GM21526 (cell line): ENCODE results near the gene HDAC6.

Source experiments
- ATAC-seq: cut with Tn5 transposase; IDR thresholded peaks from one replicate; pipeline ENCODE4 v1.9.1; 2021; ENCODE audit warnings: moderate library complexity; ENCODE audit not compliant: unreplicated experiment, low FRiP score

The HDAC6 gene

DNA sequence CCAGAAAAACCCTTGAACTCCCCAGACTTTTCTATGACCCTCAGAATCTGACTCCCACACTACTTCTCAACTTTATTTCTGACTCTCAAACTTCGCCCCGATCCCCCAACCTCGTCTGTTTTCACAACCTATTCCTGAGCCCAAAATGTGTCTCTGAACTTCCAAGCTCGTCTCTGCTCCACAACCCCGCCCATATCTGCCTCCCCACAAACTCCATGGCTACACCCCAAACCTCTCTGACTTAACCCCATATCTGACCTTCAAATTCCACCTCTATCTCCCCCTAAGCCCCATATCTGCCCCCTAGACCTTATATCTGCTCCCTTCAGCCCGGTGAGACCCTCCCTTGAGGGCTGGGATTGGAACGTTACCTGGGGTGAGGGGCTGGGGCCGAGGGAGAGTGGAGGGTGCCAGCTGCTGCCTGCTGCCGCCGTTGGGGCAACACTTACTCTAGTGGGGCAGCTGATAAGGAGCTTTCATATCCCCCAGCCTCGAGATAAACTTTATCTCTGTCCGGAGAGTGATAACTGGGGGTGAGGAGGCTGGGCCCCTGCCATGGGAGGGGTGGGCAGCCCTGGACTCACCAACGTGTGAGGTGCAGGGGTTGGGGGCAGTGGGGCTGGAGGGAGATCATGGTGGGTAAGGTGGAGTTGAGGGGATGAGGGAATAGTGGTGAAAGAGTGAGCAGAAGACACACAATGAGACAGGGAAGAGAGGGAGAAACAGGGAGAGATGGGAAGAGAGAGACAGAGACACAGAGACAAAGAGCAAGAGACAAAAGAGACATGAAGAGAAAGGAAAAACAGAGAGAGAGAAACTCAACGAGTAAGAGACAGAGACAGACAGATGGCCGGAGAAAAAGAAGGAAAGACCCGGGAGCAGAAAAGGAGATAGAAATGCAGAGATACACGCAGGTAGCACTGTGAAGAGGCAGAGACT is 14.1 kb upstream of the HDAC6 start:
- ATAC-seq, result no peak

DNA sequence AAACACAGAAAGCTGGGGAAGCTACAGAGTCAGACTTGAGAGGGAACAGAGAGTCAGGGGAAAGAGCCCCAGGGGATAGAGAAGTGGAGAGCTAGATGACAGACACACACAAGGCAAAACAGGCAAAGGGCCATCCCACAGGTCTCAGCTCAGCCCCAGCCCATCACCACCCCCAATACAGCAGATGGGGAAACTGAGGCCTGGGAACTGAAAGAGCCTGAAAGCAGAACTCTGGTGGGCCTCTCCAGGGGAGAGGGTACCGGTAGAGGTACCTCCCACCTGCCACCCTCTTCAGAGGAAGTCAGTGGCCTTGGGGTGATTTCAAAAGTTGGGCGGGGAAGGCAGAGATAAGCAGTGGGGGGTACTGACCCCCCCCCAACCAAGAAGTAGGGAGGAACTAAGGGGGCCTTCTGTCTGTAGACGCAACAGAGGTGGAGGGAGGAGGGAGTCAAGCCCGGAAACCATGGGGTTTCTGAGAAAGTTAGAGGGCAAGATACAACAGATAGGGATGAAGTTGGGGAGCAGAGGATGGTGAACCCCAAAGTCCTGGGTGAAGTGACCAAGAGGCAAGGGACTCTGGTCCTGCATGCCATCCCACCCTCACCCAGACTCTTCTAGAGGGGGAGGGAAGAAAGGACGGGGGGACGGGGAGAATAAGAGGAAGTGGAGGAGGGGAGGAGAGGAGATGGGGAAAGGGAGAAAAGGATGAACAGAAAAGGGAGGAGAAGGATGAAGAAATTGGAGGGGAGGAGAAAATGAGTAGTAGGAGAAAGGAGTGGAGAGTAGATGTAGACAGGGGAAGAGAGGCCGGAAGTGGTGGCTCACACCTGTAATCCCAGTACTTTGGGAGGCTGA is 12.3 kb upstream of the HDAC6 start:
- ATAC-seq, result no peak

DNA sequence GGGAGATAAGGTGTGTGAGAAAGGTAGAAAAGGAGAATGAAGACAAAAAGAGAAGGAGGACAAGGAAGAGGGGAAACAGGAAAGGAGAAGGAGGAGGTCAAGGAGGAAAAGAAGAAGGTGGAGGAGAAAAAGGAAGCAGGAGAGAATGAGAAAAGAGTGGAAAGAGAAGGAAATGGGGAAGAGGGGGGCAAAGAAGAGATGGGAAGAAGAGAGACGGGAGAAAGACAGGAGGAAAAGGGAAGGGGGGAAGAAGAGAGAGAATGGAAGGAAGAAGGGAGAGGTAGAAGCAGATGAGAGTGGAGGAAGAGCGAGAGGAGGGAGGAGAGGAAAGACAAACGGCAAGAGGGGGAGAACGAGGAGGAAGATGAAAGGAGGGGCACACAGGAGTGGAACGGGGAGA is 11.4 kb upstream of the HDAC6 start:
- ATAC-seq, result no peak

DNA sequence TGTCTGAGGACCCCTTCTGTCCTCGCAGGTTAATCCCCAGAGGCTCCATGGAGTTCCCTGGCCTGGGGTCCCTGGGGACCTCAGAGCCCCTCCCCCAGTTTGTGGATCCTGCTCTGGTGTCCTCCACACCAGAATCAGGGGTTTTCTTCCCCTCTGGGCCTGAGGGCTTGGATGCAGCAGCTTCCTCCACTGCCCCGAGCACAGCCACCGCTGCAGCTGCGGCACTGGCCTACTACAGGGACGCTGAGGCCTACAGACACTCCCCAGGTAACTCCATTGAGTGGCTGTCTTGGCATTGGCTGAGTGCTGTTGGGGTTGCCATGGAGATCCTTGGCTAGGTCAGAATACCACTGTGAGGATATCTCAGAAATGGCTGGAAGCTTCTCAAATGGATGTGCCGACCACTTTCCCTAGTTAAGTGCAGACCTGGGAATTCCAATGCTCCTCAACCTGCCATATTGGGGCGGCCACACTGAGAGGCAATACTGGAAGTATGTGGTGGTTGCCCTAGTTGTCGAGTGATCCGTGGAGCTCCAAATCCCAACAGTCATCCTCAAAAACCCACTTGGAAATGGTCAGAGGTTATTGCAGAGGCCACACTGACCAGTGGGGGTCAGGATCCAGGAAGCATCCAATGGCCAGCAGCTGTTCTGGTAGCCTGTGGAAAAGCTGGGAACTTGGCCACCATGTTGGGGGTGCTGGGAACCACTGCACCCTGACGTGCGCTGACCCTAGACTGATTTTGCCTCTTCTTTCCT is 10.6 kb upstream of the HDAC6 start:
- ATAC-seq, result no peak

DNA sequence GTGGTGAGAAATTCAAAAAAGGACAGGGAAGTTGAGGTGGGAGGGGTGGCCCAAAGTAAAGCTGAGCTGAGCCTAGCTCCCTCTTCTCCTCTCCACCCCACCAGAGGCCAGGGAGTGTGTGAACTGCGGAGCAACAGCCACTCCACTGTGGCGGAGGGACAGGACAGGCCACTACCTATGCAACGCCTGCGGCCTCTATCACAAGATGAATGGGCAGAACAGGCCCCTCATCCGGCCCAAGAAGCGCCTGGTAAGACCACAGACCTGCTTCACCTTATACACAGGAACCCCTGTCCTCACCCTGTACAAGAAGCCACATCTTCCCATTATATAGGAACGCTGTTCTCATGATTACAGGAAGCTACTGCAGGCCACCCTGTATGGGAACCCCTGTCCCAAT is 9.6 kb upstream of the HDAC6 start:
- no peak for ATAC-seq

DNA sequence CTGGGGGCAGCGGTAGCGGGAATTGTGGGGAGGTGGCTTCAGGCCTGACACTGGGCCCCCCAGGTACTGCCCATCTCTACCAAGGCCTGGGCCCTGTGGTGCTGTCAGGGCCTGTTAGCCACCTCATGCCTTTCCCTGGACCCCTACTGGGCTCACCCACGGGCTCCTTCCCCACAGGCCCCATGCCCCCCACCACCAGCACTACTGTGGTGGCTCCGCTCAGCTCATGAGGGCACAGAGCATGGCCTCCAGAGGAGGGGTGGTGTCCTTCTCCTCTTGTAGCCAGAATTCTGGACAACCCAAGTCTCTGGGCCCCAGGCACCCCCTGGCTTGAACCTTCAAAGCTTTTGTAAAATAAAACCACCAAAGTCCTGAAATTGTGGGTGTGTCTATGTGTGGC is 7.9 kb upstream of the HDAC6 start:
- ATAC-seq, result no peak

DNA sequence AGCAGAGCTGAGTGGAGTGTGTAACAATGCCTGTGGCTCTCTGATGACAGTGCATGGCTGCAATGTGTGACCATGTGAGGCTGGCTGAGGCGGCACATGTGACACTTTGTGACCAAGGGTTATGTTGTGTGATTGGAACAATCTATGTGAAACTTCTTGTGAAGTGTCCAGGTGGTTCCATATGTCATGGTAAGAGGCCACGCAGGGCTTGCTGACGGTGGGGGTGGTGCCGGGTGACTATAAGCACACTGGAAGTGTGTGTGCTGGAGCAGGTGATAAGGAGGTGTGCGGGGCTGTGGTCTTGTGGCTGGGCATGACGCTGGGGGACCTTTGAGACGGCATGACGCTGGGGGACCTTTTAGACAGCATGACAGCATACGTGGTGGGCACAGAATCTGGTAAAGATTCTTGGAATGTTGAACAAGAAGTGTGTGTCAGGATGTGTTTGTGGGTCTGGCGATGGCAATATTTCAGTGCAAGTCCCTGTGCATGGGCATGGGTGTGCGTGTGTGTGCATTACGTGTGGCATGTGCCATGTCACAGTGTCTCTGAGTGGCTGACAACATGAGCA is 7.4 kb upstream of the HDAC6 start:
- ATAC-seq, result no peak

DNA sequence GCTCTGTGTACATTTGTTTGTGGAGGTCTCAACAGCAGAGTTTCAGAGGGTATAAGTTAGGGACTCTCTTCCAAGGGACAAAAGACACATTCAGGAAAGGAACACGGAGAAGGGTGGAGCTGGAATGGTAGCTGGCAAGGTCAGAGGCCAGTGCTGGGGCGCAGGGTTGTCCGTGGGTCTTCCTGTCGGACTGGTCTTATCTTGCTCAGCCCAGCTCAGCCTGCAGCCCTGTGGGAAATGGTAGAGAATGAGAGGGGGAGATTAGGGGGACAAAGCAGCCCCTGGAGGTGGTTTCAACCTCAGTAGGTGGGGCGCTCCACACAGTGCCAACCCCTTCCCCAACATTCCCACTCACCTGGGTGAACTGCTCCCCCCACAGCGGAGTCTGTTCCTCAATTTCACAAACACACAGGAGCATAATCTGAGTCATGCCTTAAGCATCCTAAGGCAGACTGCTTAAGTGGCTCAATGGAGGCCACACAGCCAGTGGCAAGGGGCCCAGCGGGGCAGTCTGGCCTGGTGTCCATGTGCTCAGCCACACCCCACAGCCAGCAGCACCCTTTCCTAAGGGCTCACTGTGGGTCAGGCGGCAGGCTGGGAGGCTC is 6.9 kb upstream of the HDAC6 start:
- no peak for ATAC-seq

DNA sequence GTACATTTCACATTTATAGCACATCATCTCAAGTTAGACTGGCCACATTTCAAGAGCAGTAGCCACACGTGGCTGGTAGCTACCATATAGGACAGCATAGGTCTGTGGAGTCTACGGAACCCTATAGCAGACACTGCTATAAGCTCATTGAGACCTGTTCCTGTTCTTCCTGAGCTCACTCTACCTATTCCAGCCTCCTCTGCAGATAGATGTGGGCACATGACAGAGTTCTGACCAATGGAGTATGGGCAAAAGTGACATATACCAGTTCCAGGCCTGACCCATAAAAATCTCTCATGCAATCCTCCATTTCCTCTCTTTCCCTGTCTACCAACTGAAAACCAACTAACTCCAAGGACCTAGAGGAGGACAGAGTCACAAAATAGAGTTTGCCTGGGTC is 3.5 kb upstream of the HDAC6 start:
- no peak for ATAC-seq

DNA sequence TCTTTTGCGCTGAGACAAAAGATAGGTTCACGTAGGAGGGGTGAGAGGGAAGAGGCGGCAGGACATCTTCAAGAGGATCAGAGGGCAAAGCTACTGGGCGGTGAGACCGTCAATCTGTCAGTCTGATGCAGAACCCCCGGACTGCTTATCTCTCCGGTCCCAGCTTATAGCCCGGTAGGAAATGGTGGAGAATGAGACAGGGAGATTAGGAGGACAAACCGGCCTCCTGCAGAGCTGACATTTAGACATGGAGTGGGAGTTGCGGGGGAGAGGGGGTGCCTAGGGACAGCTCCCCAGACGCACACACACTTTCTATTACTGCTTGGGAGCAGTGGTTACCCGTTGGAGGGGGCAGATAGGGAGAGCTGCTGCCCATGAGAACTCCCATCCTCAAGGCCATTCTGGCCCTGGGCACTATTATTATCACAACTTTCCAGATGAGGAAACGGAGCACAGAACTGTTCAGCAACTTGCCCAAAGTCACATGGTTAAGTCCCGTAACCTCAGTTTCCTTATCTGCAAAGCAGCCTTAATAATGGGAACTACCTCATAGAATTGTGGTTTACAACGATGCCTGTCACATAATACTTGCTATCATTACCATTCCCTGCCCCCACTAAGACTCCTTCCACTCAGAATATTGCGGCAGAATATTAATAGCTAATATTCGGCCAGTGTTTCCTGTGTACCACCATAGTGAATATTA is 1.1 kb upstream of the HDAC6 start:
- ATAC-seq, result no peak

DNA sequence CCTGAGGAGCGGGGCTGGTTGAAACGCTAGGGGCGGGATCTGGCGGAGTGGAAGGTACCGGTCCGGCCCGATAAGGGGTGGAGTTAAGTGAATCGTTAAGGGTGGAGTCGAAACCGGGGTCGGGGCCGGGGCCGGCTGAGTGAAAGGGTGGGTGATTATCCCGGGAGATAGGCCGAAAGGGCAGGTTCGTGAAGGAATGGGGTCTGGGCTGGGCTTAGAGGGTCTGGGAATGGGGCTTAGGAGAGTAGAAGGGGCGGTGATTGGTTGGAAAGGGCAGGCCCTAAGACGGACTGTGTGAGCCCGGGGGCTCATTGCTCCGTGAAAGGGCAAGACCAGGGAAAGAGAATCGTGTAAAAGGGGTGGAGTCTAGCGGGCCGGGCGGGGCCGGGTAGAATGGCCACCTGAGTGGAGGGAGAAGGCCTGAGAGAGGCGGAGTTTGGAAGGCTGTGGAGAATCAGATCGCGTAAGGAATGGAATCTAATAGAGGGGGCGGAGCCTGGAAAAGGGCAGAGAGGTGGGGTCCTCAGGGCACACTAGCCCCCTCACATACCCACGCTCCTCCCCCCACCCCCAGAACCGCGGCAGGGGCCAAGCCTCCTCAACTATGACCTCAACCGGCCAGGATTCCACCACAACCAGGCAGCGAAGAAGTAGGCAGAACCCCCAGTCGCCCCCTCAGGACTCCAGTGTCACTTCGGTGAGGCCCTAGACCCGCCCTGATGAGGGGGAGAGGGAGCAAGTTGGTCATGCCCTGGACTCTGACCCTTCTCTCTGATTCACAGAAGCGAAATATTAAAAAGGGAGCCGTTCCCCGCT is 430 bp downstream of the HDAC6 start:
- peak; percentile 34 for ATAC-seq

DNA sequence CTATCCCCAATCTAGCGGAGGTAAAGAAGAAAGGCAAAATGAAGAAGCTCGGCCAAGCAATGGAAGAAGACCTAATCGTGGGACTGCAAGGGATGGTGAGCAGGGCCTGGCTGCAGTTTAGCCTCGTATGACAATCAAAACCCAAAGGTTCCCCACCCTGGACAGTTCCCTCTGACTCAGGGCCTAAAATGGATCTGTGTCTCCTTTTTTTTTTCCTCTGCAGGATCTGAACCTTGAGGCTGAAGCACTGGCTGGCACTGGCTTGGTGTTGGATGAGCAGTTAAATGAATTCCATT is 986 bp downstream of the HDAC6 start:
- ATAC-seq, result no peak

DNA sequence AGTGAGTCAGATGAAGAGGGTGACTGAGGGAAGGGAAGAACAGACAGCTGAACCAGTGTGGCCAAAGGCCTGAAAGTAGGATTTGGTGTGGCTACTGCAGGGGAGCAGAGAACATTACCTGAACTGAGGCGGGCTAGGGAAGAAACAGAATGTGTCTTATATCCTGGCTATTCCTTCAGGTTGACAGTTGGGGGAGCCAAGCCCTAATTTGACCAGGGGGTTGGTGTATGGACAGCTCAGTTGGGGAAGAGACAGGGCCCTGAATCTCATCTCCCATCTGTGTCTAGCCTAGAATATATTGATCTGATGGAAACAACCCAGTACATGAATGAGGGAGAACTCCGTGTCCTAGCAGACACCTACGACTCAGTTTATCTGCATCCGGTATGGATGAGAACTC is 4.2 kb downstream of the HDAC6 start:
- no peak for ATAC-seq

DNA sequence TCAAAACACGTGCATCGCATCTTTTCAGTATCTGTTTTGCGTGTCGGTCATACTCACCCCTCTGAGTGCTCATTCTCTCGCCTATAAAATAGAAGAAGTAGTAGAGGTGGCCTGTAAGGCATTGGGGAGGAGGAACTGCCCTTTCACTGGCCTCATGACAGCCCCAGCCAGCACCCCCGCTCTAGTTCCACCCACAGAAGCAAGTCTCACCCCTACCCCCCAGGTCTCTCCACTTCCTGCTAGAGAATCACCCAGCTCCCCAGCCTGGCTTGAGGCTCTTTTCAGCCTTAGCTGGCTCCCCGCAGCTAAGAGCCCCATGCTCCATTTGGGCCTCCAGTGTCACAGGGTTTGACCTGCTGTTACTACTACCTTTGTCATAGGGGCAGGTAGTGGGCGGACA is 11.8 kb downstream of the HDAC6 start:
- ATAC-seq, result no peak

DNA sequence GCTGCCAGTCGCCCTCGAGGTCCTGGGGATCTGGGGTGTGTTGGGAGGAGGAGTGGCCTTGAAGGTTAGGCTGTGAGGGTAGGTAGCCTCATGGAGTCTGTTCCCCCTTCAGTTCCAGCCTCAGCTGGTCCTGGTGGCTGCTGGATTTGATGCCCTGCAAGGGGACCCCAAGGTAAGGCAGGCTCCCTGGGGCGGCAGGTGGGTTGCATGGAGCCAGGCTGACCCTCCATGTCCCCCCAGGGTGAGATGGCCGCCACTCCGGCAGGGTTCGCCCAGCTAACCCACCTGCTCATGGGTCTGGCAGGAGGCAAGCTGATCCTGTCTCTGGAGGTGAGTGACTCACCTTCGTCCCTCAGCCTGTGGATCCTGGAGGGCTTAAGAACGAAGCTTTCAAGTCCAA is 12.9 kb downstream of the HDAC6 start:
- no peak for ATAC-seq

DNA sequence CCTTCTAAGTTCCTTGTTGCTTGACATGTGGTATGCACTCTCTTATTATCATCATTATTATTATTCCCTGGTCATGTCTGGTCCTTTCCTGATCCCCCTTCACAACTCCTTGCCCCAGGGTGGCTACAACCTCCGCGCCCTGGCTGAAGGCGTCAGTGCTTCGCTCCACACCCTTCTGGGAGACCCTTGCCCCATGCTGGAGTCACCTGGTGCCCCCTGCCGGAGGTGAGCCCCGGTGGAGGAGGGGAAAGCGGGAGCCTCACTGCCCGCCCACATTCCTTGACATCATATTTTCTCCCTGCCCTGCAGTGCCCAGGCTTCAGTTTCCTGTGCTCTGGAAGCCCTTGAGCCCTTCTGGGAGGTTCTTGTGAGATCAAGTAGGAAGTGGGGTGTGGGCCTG is 13.4 kb downstream of the HDAC6 start:
- ATAC-seq, result no peak

DNA sequence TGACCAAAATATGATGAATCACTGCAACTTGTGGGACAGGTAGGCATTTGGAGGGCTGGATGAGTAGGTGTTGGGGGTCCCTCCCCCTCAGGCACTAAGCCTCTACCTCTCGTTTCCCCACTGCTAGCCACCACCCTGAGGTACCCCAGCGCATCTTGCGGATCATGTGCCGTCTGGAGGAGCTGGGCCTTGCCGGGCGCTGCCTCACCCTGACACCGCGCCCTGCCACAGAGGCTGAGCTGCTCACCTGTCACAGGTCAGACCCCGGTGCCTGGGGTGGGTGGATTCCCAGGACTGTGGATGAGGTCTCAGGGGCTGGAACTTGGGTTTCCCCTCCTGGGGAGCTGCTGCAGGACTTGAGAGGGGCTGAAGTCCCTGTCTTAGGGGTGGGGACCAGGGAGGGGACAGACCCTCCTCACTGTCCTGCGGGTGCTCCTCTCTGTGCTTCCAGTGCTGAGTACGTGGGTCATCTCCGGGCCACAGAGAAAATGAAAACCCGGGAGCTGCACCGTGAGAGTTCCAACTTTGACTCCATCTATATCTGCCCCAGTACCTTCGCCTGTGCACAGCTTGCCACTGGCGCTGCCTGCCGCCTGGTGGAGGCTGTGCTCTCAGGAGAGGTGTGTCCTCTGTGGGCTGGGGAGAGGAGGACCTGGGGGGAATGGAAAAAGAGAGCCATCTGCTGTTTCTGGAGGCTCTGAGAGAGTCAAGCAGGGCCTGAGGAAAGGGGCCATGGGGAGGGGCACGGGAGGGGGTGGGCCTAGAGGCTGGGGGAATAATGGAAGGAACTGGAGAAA is 14.3 kb downstream of the HDAC6 start:
- ATAC-seq, result no peak

DNA sequence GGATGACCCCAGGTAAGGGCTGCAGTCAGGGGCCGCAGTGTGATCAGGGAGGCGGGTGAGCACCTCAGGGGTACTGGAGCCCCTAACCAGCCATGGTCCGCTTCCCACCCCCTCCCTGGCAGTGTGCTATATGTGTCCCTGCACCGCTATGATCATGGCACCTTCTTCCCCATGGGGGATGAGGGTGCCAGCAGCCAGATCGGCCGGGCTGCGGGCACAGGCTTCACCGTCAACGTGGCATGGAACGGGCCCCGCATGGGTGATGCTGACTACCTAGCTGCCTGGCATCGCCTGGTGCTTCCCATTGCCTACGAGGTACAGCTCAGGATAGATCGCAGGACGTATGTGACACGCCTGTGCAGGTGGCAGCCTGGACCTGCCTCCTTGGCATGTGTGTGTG is 16.2 kb downstream of the HDAC6 start:
- no peak for ATAC-seq
